ENCODE measurements around the gene MYO5A. TPM values are rescaled to one million over a fixed set of nuclear protein-coding genes. Genes with fewer than 3 reads are reported as not detected.

The MYO5A gene
- polyA plus RNA-seq, 1 of the 3 experiments (the other 2 are of a cell fraction) = 11.0 TPM

DNA sequence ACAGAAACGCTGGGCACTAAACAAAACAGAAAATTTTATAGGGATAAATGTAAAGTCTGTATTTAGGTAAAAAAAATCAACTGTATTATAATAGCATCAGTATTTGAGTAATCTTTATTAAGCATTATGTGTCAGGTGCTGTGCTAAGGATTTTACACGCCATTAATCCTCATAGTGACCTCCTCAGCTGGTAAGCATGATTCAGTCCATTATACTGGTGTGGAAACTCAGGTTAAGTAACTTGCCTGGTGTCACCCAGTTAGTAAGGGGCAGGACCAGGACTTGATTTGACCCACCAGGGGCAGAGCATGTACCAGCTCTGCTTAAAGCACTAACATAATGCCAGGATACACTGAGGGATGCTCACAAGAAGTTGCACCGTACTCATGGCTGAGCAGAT, 237.9 kb downstream of the MYO5A start:
- Histone ChIP-seq H4K20me1 (ENCODE audit: insufficient read depth) (no peaks in the 10 kb centered on the region), H3K9ac (no peak overlapping the region), H3K4me3 (ENCODE audit: low read depth in 2 of 2, low read length in 1 of 2) (no peak overlapping the region), H3K36me3 (replicated peaks in 1 of 2; ENCODE audit: control insufficient read depth in 1 of 2, insufficient read depth in 2 of 2, low read length in 1 of 2) (no peaks in the 10 kb centered on the region), H3F3A (replicated peaks; ENCODE audit: insufficient read depth) (peaks cover 3% of the 10 kb centered on the region), H2AFZ (ENCODE audit: low read depth) (no peak overlapping the region), H3K9me3 (no peaks in the 10 kb centered on the region), H3K27me3 (ENCODE audit: insufficient read depth) (no peaks in the 10 kb centered on the region), H3K4me2 (no peak overlapping the region), H3K79me2 (ENCODE audit: insufficient read depth) (no peaks in the 10 kb centered on the region), H3K9me2 (no peaks in the 10 kb centered on the region), H3K27ac (ENCODE audit: low read depth in 2 of 2, low read length in 1 of 2) (no peak overlapping the region), H3K4me1 (ENCODE audit: control insufficient read depth in 1 of 2, insufficient read depth in 2 of 2, low read depth in 1 of 2, low read length in 1 of 2) (peaks cover 0 to 5% of the 10 kb centered on the region in 2 experiments; a peak in 1 of 4 replicates)
- CTCF ChIA-PET = interaction anchor here (0.6 kb wide), 1 partner anchor 64 kb away, joined by 3 read pairs; no protein-coding TSS in a partner anchor
- TF ChIP-seq, protein P1, sequence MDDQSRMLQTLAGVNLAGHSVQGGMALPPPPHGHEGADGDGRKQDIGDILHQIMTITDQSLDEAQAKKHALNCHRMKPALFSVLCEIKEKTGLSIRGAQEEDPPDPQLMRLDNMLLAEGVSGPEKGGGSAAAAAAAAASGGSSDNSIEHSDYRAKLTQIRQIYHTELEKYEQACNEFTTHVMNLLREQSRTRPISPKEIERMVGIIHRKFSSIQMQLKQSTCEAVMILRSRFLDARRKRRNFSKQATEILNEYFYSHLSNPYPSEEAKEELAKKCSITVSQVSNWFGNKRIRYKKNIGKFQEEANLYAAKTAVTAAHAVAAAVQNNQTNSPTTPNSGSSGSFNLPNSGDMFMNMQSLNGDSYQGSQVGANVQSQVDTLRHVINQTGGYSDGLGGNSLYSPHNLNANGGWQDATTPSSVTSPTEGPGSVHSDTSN (IDR thresholded peaks at IDR 0.05) = no peak
- TF ChIP-seq RXRA (IDR thresholded peaks at IDR 0.05; ENCODE audit: borderline replicate concordance, low read depth) (no peak), RFX5 (IDR thresholded peaks at IDR 0.05; ENCODE audit: low read length) (no peak), SMC3 (IDR thresholded peaks at IDR 0.05; ENCODE audit: low read depth, low read length) (no peak), TCF12 (IDR thresholded peaks at IDR 0.05) (no peak), YY1 (IDR thresholded peaks at IDR 0.05; ENCODE audit: low read depth) (no peak), FOXM1 (IDR thresholded peaks at IDR 0.05; ENCODE audit: low read depth) (no peak), MEF2A (IDR thresholded peaks at IDR 0.05; ENCODE audit: borderline replicate concordance, low read depth) (no peak), MXI1 (IDR thresholded peaks at IDR 0.05; ENCODE audit: low read depth, low read length) (no peak), RAD21 (IDR thresholded peaks at IDR 0.05; ENCODE audit: low read length) (no peak), NFIC (IDR thresholded peaks at IDR 0.05; ENCODE audit: borderline replicate concordance) (no peak), RCOR1 (IDR thresholded peaks at IDR 0.05; ENCODE audit: low read length) (no peak), ELF1 (IDR thresholded peaks at IDR 0.05) (no peak), CHD2 (IDR thresholded peaks at IDR 0.05; ENCODE audit: low read length, partially characterized antibody) (no peak)
- TF ChIP-seq, protein P2, sequence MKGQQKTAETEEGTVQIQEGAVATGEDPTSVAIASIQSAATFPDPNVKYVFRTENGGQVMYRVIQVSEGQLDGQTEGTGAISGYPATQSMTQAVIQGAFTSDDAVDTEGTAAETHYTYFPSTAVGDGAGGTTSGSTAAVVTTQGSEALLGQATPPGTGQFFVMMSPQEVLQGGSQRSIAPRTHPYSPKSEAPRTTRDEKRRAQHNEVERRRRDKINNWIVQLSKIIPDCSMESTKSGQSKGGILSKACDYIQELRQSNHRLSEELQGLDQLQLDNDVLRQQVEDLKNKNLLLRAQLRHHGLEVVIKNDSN (IDR thresholded peaks at IDR 0.05; ENCODE audit: borderline replicate concordance, low read depth) = no peak
- TF ChIP-seq, protein P3, sequence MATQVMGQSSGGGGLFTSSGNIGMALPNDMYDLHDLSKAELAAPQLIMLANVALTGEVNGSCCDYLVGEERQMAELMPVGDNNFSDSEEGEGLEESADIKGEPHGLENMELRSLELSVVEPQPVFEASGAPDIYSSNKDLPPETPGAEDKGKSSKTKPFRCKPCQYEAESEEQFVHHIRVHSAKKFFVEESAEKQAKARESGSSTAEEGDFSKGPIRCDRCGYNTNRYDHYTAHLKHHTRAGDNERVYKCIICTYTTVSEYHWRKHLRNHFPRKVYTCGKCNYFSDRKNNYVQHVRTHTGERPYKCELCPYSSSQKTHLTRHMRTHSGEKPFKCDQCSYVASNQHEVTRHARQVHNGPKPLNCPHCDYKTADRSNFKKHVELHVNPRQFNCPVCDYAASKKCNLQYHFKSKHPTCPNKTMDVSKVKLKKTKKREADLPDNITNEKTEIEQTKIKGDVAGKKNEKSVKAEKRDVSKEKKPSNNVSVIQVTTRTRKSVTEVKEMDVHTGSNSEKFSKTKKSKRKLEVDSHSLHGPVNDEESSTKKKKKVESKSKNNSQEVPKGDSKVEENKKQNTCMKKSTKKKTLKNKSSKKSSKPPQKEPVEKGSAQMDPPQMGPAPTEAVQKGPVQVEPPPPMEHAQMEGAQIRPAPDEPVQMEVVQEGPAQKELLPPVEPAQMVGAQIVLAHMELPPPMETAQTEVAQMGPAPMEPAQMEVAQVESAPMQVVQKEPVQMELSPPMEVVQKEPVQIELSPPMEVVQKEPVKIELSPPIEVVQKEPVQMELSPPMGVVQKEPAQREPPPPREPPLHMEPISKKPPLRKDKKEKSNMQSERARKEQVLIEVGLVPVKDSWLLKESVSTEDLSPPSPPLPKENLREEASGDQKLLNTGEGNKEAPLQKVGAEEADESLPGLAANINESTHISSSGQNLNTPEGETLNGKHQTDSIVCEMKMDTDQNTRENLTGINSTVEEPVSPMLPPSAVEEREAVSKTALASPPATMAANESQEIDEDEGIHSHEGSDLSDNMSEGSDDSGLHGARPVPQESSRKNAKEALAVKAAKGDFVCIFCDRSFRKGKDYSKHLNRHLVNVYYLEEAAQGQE (IDR thresholded peaks at IDR 0.05; ENCODE audit: low read depth, low read length) = no peak
- TF ChIP-seq, protein P4, sequence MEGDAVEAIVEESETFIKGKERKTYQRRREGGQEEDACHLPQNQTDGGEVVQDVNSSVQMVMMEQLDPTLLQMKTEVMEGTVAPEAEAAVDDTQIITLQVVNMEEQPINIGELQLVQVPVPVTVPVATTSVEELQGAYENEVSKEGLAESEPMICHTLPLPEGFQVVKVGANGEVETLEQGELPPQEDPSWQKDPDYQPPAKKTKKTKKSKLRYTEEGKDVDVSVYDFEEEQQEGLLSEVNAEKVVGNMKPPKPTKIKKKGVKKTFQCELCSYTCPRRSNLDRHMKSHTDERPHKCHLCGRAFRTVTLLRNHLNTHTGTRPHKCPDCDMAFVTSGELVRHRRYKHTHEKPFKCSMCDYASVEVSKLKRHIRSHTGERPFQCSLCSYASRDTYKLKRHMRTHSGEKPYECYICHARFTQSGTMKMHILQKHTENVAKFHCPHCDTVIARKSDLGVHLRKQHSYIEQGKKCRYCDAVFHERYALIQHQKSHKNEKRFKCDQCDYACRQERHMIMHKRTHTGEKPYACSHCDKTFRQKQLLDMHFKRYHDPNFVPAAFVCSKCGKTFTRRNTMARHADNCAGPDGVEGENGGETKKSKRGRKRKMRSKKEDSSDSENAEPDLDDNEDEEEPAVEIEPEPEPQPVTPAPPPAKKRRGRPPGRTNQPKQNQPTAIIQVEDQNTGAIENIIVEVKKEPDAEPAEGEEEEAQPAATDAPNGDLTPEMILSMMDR (IDR thresholded peaks at IDR 0.05) = no peak
- TF ChIP-seq, protein P5, sequence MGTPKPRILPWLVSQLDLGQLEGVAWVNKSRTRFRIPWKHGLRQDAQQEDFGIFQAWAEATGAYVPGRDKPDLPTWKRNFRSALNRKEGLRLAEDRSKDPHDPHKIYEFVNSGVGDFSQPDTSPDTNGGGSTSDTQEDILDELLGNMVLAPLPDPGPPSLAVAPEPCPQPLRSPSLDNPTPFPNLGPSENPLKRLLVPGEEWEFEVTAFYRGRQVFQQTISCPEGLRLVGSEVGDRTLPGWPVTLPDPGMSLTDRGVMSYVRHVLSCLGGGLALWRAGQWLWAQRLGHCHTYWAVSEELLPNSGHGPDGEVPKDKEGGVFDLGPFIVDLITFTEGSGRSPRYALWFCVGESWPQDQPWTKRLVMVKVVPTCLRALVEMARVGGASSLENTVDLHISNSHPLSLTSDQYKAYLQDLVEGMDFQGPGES (IDR thresholded peaks at IDR 0.05; ENCODE audit: low read depth, low read length) = no peak
- TF ChIP-seq, protein P6, sequence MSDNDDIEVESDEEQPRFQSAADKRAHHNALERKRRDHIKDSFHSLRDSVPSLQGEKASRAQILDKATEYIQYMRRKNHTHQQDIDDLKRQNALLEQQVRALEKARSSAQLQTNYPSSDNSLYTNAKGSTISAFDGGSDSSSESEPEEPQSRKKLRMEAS (IDR thresholded peaks at IDR 0.05; ENCODE audit: low read depth) = no peak
- TF ChIP-seq, protein P7, sequence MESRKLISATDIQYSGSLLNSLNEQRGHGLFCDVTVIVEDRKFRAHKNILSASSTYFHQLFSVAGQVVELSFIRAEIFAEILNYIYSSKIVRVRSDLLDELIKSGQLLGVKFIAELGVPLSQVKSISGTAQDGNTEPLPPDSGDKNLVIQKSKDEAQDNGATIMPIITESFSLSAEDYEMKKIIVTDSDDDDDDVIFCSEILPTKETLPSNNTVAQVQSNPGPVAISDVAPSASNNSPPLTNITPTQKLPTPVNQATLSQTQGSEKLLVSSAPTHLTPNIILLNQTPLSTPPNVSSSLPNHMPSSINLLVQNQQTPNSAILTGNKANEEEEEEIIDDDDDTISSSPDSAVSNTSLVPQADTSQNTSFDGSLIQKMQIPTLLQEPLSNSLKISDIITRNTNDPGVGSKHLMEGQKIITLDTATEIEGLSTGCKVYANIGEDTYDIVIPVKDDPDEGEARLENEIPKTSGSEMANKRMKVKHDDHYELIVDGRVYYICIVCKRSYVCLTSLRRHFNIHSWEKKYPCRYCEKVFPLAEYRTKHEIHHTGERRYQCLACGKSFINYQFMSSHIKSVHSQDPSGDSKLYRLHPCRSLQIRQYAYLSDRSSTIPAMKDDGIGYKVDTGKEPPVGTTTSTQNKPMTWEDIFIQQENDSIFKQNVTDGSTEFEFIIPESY (IDR thresholded peaks at IDR 0.05; ENCODE audit: borderline replicate concordance, low read depth) = no peak
- POLR2A ChIA-PET = no interaction called here
- no peak for DNase-seq
- WGBS (ENCODE audit: low lambda C conversion rate) = 74% methylated on average over 3 of the region's 3 CpGs

Measured in SK-N-SH (cell line).